ENCODE measurements around the gene XYLT1.

DNA sequence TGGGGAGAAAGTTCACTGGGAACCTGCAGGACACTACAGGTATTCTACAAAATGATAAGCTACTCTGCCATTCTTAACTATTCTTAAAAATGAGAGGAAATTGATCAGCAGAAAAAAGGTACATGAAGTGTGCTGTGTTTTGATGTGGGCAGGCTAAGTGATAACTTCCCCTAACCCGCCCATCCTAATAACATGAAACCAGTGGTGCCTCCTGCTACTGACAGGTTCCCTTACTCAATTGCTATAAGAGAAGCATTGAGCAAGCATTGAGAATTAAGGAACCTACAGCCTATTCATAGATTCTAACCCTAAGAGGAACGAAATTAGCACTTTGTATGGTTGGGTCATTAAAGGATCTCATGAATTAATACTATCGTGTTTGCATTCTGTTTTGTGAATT, 18.9 kb downstream of the XYLT1 start:
- TF ChIP-seq, protein P1, sequence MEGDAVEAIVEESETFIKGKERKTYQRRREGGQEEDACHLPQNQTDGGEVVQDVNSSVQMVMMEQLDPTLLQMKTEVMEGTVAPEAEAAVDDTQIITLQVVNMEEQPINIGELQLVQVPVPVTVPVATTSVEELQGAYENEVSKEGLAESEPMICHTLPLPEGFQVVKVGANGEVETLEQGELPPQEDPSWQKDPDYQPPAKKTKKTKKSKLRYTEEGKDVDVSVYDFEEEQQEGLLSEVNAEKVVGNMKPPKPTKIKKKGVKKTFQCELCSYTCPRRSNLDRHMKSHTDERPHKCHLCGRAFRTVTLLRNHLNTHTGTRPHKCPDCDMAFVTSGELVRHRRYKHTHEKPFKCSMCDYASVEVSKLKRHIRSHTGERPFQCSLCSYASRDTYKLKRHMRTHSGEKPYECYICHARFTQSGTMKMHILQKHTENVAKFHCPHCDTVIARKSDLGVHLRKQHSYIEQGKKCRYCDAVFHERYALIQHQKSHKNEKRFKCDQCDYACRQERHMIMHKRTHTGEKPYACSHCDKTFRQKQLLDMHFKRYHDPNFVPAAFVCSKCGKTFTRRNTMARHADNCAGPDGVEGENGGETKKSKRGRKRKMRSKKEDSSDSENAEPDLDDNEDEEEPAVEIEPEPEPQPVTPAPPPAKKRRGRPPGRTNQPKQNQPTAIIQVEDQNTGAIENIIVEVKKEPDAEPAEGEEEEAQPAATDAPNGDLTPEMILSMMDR (conservative IDR thresholded peaks at IDR 0.05; ENCODE audit: low read depth, low read length), result no peak
- no peak for TF ChIP-seq EZH2 (IDR thresholded peaks at IDR 0.05; ENCODE audit: low read length, unreplicated experiment)
- TF ChIP-seq EZH2phosphoT487 (IDR thresholded peaks at IDR 0.05; ENCODE audit: borderline replicate concordance, low read length), result no peak
